Stimulated activated CD8-positive, alpha-beta memory T cell treated with anti-CD3 and anti-CD28 coated beads, Interleukin-2, amount 100 ng/mL, for 48 hours (primary cell): ENCODE results near the gene S100G.
"Not testable (repeated sequence)": the region's sequence is repeated elsewhere in the genome, so short reads cannot be mapped to it uniquely, and the experiment has no call there.

Experiments
- DNase-seq, 2 donors: peaks; one replicate each; pipeline ENCODE4 v3.0.0-alpha.2; 2020; ENCODE audit warnings: low read depth in 2 of 2

Gene S100G, protein sequence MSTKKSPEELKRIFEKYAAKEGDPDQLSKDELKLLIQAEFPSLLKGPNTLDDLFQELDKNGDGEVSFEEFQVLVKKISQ

GRCh38 chrX:16649858-16650257, at the start of gene S100G:
Gene S100G, plus strand, starts transcription at chrX:16650158. Its CDS starts 849 bp downstream, at chrX:16651007.
- no peak for DNase-seq

- no peak for DNase-seq
Measured at GRCh38 chrX:16601885-16602284, 48.1 kb upstream of the S100G start.

DNA sequence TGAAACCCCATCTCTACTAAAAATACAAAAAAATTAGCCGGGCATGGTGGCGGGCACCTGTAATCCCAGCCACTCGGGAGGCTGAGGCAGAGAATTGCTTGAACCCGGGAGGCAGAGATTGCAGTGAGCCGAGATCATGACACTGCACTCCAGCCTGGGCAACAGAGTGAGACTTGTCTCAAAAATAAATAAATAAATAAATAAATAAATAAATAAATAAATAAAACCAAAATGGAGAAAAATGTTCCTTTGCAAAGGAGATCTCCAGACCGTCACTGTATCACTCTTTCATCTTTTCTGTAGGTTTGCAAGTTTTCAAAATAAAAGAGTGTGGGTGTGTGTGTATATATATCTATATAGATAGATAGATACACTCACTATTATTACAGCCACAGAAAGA, 46.7 kb upstream of the S100G start:
- not testable (repeated sequence) for DNase-seq

DNA sequence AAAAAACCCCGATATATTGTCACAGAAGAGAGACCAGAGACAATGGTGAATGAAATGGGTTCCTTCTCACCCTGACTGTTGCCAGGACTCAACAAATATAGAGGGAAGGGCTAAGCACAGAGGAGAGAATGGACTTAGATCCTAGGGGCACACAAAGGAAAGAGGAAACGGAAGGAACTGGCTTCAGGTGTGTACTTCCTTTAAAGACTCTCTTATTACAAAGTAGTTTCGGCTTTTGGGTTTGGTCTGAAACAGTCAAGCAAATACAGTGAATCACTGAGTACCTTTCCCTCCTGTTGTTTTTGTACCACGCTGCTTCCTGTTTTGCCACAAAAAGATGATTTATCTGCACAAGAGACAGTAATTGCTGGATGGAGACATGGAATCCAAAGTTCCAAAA, 46.1 kb upstream of the S100G start:
- DNase-seq = no peak

- DNase-seq = no peak
Measured at GRCh38 chrX:16604337-16604736, 45.6 kb upstream of the S100G start.

DNA sequence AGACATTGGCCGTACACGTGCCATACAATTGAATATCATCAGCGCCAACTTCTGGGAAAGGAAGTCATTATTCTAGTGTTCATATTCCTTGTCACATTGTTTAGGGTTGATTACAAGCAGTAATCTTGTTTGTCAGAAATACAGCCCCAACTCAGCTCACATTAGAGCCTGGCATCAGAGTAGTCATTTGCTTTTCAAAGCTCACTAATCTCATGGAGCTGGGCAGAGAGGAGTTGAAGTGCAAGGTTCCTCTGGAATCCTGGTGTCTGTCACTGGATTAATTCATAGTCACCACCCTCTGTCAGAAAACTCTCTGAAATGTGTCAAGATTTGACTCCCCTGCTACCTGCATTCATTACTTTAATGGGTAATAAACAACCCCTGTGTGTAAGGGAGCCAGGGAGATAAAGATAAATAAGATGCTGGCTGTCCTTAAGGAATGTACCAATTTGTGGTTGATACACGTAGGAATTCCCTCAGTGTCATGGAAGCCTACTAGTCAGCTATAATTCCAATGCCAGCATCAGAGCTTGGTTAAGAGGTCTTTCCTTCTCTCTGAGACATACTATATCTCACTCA, 43.7 kb upstream of the S100G start:
- DNase-seq = no peak

DNA sequence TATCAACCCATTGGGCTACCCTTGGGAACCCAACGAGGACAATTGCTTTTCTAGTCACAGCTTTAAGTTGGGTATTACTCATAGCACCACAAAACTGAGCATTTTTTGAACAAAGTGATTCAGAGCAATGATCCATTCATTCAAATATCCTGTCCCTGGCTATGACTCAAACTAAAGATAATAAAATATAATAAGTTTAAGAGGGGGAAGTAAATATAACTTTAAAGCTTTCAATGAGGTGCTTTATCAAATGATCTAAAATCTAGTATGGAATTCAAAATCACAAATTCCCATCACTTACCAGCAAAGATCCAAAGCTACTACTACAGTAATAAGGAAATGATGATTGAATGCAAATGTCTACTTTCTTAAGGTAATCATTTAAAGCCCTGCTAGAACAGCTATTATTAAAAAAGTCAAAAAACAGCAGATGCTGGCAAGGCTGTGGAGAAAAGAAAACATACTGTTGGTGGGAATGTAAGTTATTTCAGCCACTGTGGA, 39.8 kb upstream of the S100G start:
- no peak for DNase-seq

- not testable (repeated sequence) for DNase-seq
Measured at GRCh38 chrX:16610654-16611053, 39.3 kb upstream of the S100G start.

DNA sequence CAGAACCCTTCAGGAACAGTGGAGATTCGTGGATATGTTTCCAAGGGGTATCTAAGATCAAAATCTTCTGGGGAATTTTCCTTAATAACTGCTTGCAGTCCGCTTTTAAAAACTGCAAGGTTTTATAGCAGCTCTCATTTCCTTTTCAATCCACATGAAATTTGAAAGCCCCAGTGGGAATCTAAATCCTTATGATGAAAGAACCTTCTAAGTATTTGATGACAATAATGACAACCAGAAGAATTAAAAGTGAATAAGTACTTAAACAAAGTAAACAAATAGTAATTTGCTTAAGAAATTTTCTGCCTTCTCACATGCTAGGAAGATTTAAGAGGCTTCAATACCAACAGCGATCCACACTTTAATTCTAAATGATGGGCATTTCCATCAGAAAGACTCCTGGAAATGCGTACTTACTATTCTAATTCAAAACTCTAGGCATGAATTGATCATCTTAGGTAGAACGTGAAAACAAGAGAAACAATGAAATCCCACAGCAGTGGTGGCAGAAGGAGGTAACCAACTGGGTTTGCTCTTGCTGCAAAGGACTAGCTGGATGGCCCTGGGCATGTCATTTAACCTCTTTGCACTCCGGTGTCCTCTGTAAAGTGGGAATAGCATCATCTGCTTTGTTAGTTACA, 37.6 kb upstream of the S100G start:
- DNase-seq = no peak

GRCh38 chrX:16617382-16617781, 32.6 kb upstream of the S100G start:
- no peak for DNase-seq

DNA sequence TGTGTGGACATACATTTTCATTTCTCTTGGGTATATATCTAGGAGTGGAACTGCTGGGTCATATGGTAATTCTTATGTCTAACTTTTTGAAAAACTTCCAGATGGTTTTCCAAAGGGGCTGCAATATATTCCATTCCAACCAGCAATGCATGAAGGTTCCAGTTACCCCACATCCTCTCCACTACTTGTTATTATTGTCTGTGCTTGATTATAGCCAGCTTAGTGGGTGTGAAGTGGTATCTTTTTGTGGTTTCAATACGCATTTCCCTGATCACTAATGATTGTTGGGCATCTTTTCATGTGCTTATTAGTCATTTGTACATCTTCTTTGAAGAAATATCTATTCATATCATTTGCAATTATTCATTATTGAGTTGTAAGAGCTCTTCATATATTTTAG, 31.5 kb upstream of the S100G start:
- DNase-seq = no peak

GRCh38 chrX:16619024-16619423, 30.9 kb upstream of the S100G start:
- no peak for DNase-seq

- not testable (repeated sequence) for DNase-seq
Measured at GRCh38 chrX:16628511-16628910, 21.4 kb upstream of the S100G start.

DNA sequence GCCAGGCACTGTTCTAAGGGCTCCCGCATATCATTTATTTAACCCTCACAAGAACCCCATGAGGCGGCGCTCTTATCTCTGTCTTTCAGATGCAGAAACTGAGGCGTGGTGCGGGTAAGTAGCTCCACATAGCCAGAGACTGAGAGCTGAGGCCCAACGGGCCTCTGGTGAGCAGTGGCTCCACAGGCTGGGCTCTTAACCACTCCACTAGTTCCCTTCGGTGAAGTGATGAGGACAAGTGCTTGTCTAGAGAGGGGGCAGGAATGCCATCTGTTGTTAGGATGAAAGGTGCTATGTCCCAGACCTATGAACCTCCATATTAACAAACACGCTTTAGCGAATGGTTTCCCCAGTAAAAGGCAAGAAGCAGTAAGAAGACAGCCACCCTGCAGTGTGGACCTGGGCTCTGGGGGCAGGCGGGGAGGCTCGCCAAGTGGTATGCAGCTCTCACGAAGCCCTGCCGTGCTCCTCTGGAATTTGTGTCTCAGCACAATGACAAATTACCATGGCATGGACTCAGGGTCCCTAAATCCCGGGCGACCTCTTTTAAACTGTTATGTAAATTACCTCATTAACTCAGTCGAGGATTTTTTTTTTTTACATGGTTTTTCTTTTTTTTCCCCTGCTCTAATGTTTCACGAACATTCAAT, 20.9 kb upstream of the S100G start:
- DNase-seq = no peak

- no peak for DNase-seq
Measured at GRCh38 chrX:16629909-16630308, 20.0 kb upstream of the S100G start.

DNA sequence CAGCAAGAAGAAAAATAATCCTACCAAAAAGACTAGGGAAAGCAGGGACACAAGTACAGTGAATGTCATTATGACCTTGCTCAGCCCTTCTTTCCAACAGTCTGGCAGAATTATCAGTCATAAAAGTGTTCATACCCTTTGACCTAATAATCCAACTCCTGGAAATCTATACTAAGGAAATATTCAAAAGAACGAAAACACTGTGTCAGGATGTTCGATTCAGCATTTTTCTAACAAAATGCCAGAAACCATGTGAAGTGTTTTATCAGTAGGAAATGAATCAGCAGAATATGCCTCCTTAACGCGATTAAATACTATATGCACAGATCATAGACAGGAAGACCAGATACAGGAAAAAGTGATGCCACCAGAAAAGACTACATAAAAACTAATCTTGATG, 16.2 kb upstream of the S100G start:
- DNase-seq = no peak

- DNase-seq = no peak
Measured at GRCh38 chrX:16635040-16635439, 14.9 kb upstream of the S100G start.

- DNase-seq = no peak
Measured at GRCh38 chrX:16635596-16635995, 14.4 kb upstream of the S100G start.

- DNase-seq = no peak
Measured at GRCh38 chrX:16638533-16638932, 11.4 kb upstream of the S100G start.

DNA sequence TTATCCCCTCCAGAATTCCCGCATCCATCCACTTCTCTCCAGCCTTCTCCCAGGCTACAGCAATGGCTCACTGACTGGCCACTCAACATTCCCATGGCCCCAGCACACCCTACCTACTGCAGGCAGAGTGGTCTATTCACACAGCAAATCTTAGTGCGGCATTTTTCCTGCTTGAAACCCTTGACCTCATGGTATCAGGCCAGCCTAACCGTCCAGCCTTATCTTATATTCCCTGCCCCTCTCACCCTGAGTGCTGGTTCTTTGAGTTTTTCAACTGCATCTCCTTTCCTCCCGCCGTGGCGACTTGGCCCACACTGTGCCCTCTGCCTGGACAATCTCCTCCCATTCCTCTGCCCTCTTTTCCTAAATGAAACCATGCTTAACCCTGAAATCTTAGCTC, 10.0 kb upstream of the S100G start:
- DNase-seq = no peak

GRCh38 chrX:16640823-16641222, 9.1 kb upstream of the S100G start:
- no peak for DNase-seq

DNA sequence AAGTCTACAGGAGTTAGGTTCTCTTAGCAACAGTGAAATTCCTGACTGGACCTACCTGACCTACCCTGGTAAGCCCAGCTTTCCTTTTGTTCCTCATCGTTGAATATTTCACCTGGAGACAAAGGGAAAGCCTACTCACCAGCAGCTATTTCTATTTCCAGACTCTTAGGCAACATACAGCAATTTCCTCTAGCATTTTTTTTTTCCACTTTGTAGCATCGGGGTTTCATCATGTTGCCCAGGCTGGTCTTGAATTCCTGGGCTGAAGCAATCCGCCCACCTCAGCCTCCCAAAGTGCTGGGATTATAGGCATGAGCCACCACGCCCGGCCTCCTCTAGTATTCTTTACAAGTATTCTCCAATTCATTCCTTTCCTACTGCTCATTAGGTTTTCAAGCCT, 6.8 kb upstream of the S100G start:
- no peak for DNase-seq
